SK-N-SH treated with all-trans-retinoic acid at 6 μM for 48 hours (cell line): ENCODE results near the gene RGL1.
A peak's percentile ranks its signal among the peaks of the same experiment; 100 is the strongest.

ENCODE experiments used
- ATAC-seq: fragments of 200-7000 bp; cut with Tn5 transposase; 3 replicates; pipeline ENCODE4 v1.9.1; 2020; ENCODE audit warnings: mild to moderate bottlenecking, moderate library complexity
- BACH2 ChIP-seq: fragments of 250-450 bp; sonication (Bioruptor Pico); IDR thresholded peaks from 2 replicates; pipeline ENCODE4 v1.9.0; 2021; ENCODE audit warnings: mild to moderate bottlenecking, borderline replicate concordance
- CREB5 ChIP-seq: fragments of 250-450 bp; sonication (Bioruptor Pico); IDR thresholded peaks from 2 replicates; pipeline ENCODE4 v1.5.1; 2020; ENCODE audit warnings: low read depth, mild to moderate bottlenecking, moderate library complexity
- CSDC2 ChIP-seq: fragments of 250-450 bp; sonication (Bioruptor Pico); IDR thresholded peaks from 2 replicates; pipeline ENCODE4 v1.5.0; 2020; ENCODE audit warnings: mild to moderate bottlenecking, moderate library complexity
- CSRNP3 ChIP-seq: fragments of 250-450 bp; sonication (Bioruptor Pico); IDR thresholded peaks from 2 replicates; pipeline ENCODE4 v1.5.1; 2021; ENCODE audit warnings: mild to moderate bottlenecking, moderate library complexity
- ESRRG ChIP-seq: fragments of 250-450 bp; sonication (Bioruptor Pico); IDR thresholded peaks from 2 replicates; pipeline ENCODE4 v1.6.1; 2021; ENCODE audit warnings: mild to moderate bottlenecking
- ISL1 ChIP-seq: fragments of 250-450 bp; sonication (Bioruptor Pico); IDR thresholded peaks from 2 replicates; pipeline ENCODE4 v2.1.2; 2022; ENCODE audit warnings: mild to moderate bottlenecking, moderate library complexity
- OSR1 ChIP-seq: fragments of 250-450 bp; sonication (Bioruptor Pico); IDR thresholded peaks from 2 replicates; pipeline ENCODE4 v1.8.0; 2022; ENCODE audit warnings: moderate library complexity, mild to moderate bottlenecking, inconsistent platforms
- PATZ1 ChIP-seq: fragments of 250-450 bp; sonication (Bioruptor Pico); IDR thresholded peaks from 2 replicates; pipeline ENCODE4 v1.8.0; 2020; ENCODE audit warnings: mild to moderate bottlenecking, moderate library complexity, borderline replicate concordance
- POU6F1 ChIP-seq: fragments of 250-450 bp; sonication (Bioruptor Pico); IDR thresholded peaks from 2 replicates; pipeline ENCODE4 v1.8.0; 2021; ENCODE audit warnings: low read depth, mild to moderate bottlenecking, moderate library complexity, borderline replicate concordance
- PPARA ChIP-seq: fragments of 250-450 bp; sonication (Bioruptor Pico); IDR thresholded peaks from 2 replicates; pipeline ENCODE4 v1.5.0; 2020; ENCODE audit warnings: mild to moderate bottlenecking, borderline replicate concordance
- RARB ChIP-seq: fragments of 250-450 bp; sonication (Bioruptor Pico); IDR thresholded peaks from 2 replicates; pipeline ENCODE4 v1.8.0; 2021; ENCODE audit warnings: mild to moderate bottlenecking, moderate library complexity
- SNAI2 ChIP-seq: fragments of 250-450 bp; sonication (Bioruptor Pico); IDR thresholded peaks from 2 replicates; pipeline ENCODE4 v1.5.0; 2020; ENCODE audit warnings: mild to moderate bottlenecking, moderate library complexity
- TCF4 ChIP-seq: fragments of 250-450 bp; sonication (Bioruptor Pico); IDR thresholded peaks from 2 replicates; pipeline ENCODE4 v1.8.0; 2021; ENCODE audit warnings: mild to moderate bottlenecking, moderate library complexity, borderline replicate concordance
- TSHZ2 ChIP-seq: fragments of 250-450 bp; sonication (Bioruptor Pico); IDR thresholded peaks from 2 replicates; pipeline ENCODE4 v1.5.0; 2020; ENCODE audit warnings: mild to moderate bottlenecking, moderate library complexity
- ZC3H10 ChIP-seq: fragments of 250-450 bp; sonication (Bioruptor Pico); IDR thresholded peaks from 2 replicates; pipeline ENCODE4 v1.5.1; 2021; ENCODE audit warnings: mild to moderate bottlenecking, moderate library complexity
- ZFP30 ChIP-seq: fragments of 450-650 bp; formaldehyde crosslinking; IDR thresholded peaks from 2 replicates; pipeline ENCODE4 v1.5.0; 2022; ENCODE audit warnings: mild to moderate bottlenecking, moderate library complexity
- ZNF565 ChIP-seq: fragments of 450-650 bp; formaldehyde crosslinking; conservative IDR thresholded peaks from 2 replicates; pipeline ENCODE4 v1.5.0; 2020; ENCODE audit warnings: low read depth, mild to moderate bottlenecking, moderate library complexity
- ZNF8 ChIP-seq: fragments of 450-650 bp; formaldehyde crosslinking; IDR thresholded peaks from 2 replicates; pipeline ENCODE4 v1.5.0; 2020; ENCODE audit warnings: mild to moderate bottlenecking, moderate library complexity

Gene RGL1

GRCh38 chr1:183916574-183916973 lies 111.7 kb downstream of the RGL1 start (continued):
- TF ChIP-seq PATZ1 (no peak), PPARA (no peak), ZNF565 (CRISPR knock-in tag) (no peak), BACH2 (CRISPR knock-in tag) (no peak), ISL1 (no peak)

- TF ChIP-seq CSDC2 (CRISPR knock-in tag) = no peak
- TF ChIP-seq, all 23 proteins: peak for 0
- ATAC-seq = no peak
Measured at GRCh38 chr1:183918589-183918988, 113.7 kb downstream of the RGL1 start.

GRCh38 chr1:183920651-183921050 lies 115.7 kb downstream of the RGL1 start:
- no peak for TF ChIP-seq ZC3H10 (CRISPR knock-in tag)
- TF ChIP-seq CSDC2 (CRISPR knock-in tag) = no peak
- TF ChIP-seq ZNF565 (CRISPR knock-in tag) = no peak
- TF ChIP-seq TCF4 (CRISPR knock-in tag) = no peak
- TF ChIP-seq CREB5 (CRISPR knock-in tag) = no peak
- TF ChIP-seq TSHZ2 (CRISPR knock-in tag) = no peak
- ATAC-seq = no peak

- no peak for TF ChIP-seq TSHZ2 (CRISPR knock-in tag)
- no peak for TF ChIP-seq OSR1
- TF ChIP-seq CSRNP3 (CRISPR knock-in tag) = no peak
- TF ChIP-seq ZNF565 (CRISPR knock-in tag) = no peak
- TF ChIP-seq ZC3H10 (CRISPR knock-in tag) = no peak
- no peak for TF ChIP-seq CSDC2 (CRISPR knock-in tag)
- no peak for TF ChIP-seq CREB5 (CRISPR knock-in tag)
- no peak for TF ChIP-seq ZFP30 (CRISPR knock-in tag)
- TF ChIP-seq POU6F1 (CRISPR knock-in tag) = no peak
- no peak for TF ChIP-seq TCF4 (CRISPR knock-in tag)
- TF ChIP-seq ESRRG (CRISPR knock-in tag) = no peak
- TF ChIP-seq RARB (CRISPR knock-in tag) = no peak
- TF ChIP-seq SNAI2 = no peak
- no peak for TF ChIP-seq ZNF8
- peak; percentile 45; the same call in 2 of the 3 replicates for ATAC-seq
Measured at GRCh38 chr1:183922197-183922596, 117.3 kb downstream of the RGL1 start.
